Mononuclear cell (primary cell): ENCODE results near the gene TAF15. TPM values are rescaled to one million over a fixed set of nuclear protein-coding genes. Genes with fewer than 3 reads are reported as not detected.

Source experiments
- H3K27me3 ChIP-seq: 2 replicates; pipeline ENCODE4 v1.6.0; 2011; ENCODE audit warnings: low read length, control low read depth; ENCODE audit not compliant: insufficient read depth
- H3K4me1 ChIP-seq: 2 replicates; pipeline ENCODE4 v1.5.1; 2011; ENCODE audit warnings: mild to moderate bottlenecking, low read length, control low read depth; ENCODE audit not compliant: insufficient read depth
- H3K4me3 ChIP-seq: 2 replicates; pipeline ENCODE4 v1.5.1; 2011; ENCODE audit warnings: mild to moderate bottlenecking, low read length, moderate library complexity
- H3K9me3 ChIP-seq: 2 replicates; pipeline ENCODE4 v1.5.1; 2011; ENCODE audit warnings: low read depth, mild to moderate bottlenecking, control low read depth, low read length
- total RNA-seq: library from RNA; depleted of rRNA; stranded (reverse); fragments of >200 nt; gene quantifications from one replicate; pipeline ENCODE4 v1.2.3, GENCODE V29; 2012

The TAF15 gene
- total RNA-seq, 1 donor = 72.4 TPM

- Histone ChIP-seq H3K9me3 (no peaks in the 10 kb centered on the region), H3K4me3 (no peak overlapping the region), H3K27me3 (no peaks in the 10 kb centered on the region), H3K4me1 (peaks cover 55% of the 10 kb centered on the region)
Observed at GRCh38 chr17:35891269-35891668, 82.0 kb downstream of the TAF15 start.

- Histone ChIP-seq H3K4me1 (peaks cover 66% of the 10 kb centered on the region), H3K27me3 (no peaks in the 10 kb centered on the region), H3K9me3 (no peaks in the 10 kb centered on the region), H3K4me3 (no peak overlapping the region)
Observed at GRCh38 chr17:35892091-35893035, 83.1 kb downstream of the TAF15 start.

- no peaks in the 10 kb centered on the region for H3K27me3 ChIP-seq
- H3K4me1 ChIP-seq = peaks cover 80% of the 10 kb centered on the region
- no peak overlapping the region for H3K4me3 ChIP-seq
- no peaks in the 10 kb centered on the region for H3K9me3 ChIP-seq
Observed at GRCh38 chr17:35893751-35894150, 84.5 kb downstream of the TAF15 start.

- Histone ChIP-seq H3K4me3 (no peak overlapping the region), H3K27me3 (no peaks in the 10 kb centered on the region), H3K9me3 (no peaks in the 10 kb centered on the region), H3K4me1 (peaks cover 84% of the 10 kb centered on the region)
Observed at GRCh38 chr17:35894206-35894605, 84.9 kb downstream of the TAF15 start.

GRCh38 chr17:35895636-35896587 is 86.6 kb downstream of the TAF15 start:
- H3K4me3 ChIP-seq = no peak overlapping the region

More at GRCh38 chr17:35895636-35896587, 86.6 kb downstream of the TAF15 start:
- Histone ChIP-seq H3K27me3 (no peaks in the 10 kb centered on the region), H3K9me3 (no peaks in the 10 kb centered on the region), H3K4me1 (peaks cover 86% of the 10 kb centered on the region)

Other genes with a start within 250 kb of the TAF15 start
- 3.8 TPM for gene SLFN14, start 248.7 kb upstream of the TAF15 start, total RNA-seq
- gene PEX12, start 230.9 kb upstream of the TAF15 start, total RNA-seq = 3.1 TPM
- 42.8 TPM for gene AP2B1, start 222.2 kb upstream of the TAF15 start, total RNA-seq
- gene RASL10B, start 77.8 kb upstream of the TAF15 start, total RNA-seq = 0.10 TPM
- under 0.01 TPM for gene GAS2L2, start 56.2 kb upstream of the TAF15 start, total RNA-seq
- not detected for gene C17orf50, start 48.6 kb upstream of the TAF15 start, total RNA-seq
- 8.1 TPM for gene MMP28, start 13.8 kb upstream of the TAF15 start, total RNA-seq
- 0.63 TPM for gene HEATR9, start 59.4 kb downstream of the TAF15 start, total RNA-seq
- 139 TPM for gene CCL5, start 70.9 kb downstream of the TAF15 start, total RNA-seq
- gene RDM1, start 121.3 kb downstream of the TAF15 start, total RNA-seq = not detected
- not detected for gene LYZL6, start 134.2 kb downstream of the TAF15 start, total RNA-seq
- gene CCL16, start 172.0 kb downstream of the TAF15 start, total RNA-seq = not detected
- gene CCL14, start 177.2 kb downstream of the TAF15 start, total RNA-seq = not detected
- gene CCL15, start 192.1 kb downstream of the TAF15 start, total RNA-seq = not detected
- not detected for gene CCL23, start 208.5 kb downstream of the TAF15 start, total RNA-seq